HG02610 (cell line): ENCODE measurements around the gene MSRB1.
A peak's percentile ranks its signal among the peaks of the same experiment; 100 is the strongest.

Source experiments
- ATAC-seq: cut with Tn5 transposase; IDR thresholded peaks from one replicate; pipeline ENCODE4 v1.9.1; 2021; ENCODE audit warnings: mild to moderate bottlenecking, moderate library complexity; ENCODE audit not compliant: unreplicated experiment

The MSRB1 gene, protein sequence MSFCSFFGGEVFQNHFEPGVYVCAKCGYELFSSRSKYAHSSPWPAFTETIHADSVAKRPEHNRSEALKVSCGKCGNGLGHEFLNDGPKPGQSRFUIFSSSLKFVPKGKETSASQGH

DNA sequence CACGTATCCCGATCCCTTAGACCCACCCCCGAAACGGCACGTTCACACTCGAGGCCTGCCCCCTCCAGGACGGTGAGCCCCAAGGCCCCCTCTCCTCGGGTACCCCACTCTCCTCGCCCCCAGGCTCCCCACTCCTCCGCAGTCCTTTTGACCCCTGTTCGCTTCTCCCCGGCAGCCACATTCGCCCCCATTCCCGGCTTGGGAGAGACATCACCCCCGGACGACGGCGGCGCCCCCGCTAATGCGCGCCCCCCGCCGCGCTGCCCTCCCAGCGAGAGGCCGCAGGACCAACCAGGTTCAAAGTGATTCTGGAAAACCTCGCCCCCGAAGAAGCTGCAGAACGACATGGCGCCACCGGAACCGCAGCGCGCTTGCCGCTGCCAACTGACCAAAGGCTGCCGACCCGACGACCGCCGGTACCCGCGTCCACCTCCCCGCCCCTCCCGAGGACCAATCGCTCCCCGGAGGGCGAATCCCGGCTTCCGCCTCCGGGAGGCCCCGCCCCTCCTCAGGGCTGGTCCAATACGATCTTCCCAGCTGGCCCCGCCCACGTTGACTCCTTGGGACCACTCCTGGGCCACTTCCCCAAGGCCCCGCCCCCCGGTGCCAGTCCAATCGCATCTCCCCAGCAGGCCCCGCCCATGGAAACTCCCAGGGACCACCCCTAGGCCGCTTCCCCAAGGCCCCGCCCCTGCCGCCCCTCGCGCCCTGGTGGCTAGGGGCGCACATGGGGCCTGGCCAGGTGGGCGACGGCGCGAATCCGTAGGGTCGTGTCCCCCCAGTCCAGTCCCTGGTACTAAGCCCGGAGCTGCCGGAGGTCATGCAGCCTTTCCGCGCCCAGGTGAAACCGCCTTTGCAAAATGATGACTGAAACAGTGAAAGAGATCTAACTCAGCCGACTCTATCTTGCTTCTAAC lies at the start of gene MSRB1:
TSS of gene MSRB1 (minus strand) at position 390 of the 917 bp plus-strand sequence. CDS start at position 347, 43 bp downstream.
- peak; percentile 86 for ATAC-seq

DNA sequence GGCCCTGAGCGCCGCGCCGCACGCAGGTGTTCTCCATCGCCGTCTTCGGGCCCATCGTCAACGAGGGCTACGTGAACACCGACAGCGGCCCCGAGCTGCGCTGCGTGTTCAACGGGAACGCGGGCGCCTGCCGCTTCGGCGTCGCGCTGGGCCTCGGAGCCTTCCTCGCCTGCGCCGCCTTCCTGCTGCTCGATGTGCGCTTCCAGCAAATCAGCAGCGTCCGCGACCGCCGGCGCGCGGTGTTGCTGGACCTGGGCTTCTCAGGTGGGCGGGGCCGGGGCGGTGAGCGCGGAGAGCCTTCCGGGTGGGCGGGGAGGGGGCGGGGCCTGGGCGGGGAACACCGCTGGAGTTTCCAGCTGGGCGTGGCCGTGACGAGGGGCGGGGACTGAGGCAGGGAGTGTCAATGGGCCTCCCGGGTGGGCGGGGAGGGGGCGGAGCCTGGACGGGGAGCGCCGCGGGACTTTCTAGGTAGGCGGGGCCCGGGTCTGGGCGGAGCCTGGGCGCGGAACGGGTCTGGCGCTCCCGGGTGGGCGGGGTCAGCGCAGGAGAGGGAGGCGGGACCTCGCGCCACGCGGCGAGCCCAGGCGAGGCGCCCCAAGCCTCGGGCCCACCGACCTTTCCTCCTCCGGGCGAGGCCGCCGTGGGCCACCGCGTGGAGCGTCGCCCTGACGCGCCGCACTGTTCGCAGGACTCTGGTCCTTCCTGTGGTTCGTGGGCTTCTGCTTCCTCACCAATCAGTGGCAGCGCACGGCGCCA lies 49.1 kb upstream of the MSRB1 start:
- ATAC-seq, result peak; percentile 44

DNA sequence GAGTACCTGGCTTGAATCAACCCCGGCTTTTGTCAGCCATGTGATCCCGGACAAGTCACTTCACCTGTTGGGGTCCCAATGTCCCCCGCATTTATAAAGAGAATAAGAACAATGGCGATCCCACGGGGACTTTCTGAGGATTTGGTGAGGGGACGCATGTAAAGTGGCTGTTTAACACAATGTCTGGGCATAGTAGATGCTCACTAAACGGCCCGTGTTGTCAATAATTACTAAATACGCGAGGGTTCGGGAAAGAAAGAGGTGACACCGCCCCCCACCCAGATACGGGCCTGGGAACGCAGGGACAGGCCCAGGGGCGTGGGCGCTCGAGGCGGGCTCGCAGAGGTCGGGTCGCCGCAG lies 48.6 kb upstream of the MSRB1 start:
- ATAC-seq, result no peak

DNA sequence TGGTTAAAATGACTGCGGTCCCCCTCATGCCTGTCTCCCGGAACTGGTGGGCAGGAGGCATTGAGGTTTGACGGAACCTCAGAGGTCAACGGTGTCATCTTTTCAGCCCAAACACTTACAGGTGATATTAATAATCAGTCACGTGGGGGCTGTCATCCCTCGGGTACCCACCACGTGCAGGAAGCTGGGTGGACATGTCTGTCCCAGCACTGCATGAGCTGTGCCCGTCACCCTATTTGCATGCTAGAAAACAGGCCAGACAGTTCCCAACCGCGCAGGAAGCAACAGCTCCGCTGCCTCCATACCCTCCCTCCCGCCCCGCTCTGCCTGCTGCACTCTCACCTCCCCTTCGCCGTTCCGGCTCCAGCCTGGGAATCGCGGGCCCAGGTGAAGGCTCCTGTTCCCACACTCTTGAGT lies 48.1 kb upstream of the MSRB1 start:
- ATAC-seq, result no peak

DNA sequence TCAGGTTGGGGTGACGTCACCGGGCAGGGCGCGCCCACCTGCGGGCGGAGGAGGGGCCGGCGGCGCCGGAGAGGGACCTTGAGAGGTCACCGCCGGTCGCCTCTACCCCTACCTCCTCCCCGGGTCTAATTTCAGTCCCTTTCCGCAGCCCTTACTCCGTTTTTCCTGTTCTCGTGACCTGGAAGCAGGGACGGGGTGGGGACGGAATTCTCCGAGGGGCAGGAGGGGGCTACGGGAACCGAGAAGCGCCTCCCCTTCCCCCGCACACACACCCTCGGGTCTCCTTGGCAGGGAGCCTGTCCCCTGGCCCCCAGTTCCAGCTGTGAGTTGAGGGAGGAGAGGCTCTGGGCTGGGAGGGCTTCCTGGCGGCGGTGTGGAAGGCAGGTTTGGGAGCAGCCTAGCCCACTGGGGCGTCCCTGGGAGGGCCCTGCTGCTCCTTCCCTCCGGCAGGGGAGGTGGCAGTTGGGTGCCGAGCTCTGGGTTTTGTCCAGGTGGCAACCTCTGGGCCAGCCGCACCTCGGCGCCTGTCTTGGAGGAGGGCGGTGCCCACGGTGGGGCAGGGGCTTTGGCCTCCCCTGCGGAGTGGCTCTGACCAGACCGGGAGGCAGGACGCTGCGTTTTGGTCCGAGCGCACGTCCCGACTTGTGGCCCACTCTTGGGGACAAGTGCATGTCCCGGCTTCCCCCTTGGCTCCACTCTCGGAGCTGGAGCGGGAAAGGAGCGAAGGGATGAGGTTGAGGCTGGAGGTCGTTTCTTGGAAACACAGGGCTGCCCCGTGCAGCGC lies 47.5 kb upstream of the MSRB1 start:
- no peak for ATAC-seq

DNA sequence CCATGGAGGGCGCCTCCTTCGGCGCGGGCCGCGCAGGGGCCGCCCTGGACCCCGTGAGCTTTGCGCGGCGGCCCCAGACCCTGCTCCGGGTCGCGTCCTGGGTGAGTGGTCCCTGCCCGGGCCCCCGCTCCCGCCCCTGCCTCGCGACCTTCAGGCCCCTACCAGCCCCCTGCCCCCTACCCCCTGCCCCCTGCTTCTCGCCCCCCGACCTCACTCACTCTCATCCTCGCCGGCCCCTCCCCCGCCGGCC lies 47.0 kb upstream of the MSRB1 start:
- ATAC-seq, result no peak

DNA sequence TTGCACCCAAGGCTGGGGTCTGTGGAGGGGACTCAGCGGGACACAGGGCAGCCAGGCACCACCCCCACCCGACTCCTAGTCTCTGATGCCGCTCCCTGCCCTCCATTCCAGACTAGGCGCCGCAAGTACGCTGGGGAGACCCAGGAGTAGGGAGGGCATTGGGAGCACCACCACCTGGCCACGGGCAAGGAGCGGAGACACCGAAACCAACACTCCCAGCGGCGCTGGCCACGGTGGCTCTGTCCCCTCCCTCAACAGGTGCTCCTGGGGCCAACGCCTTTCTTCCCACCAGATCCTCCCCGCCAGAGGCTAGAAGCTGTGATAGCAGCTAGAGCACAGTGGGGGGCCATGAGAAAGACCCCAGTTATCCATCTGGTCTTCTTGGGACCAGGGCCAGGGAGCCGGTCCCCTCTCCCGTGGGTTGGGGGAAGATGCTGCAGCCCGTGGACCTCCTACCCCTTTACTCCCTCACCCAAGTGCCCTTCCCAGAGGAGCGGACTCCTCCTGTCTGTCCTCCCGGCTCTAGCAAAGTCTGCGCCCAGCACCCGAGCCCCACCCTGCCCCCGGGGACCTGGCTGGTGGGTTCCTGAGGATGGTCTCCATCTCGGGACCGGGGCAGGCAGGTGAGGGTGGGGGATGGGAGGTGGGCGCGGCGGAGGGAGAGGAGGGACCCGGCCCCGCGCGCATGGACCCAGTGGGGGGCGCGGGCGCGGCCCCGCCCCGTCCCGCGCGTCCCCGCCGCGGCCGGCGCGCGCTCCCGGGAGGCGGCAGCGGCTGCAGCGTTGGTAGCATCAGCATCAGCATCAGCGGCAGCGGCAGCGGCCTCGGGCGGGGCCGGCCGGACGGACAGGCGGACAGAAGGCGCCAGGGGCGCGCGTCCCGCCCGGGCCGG lies 46.5 kb upstream of the MSRB1 start, which contains the start of gene SYNGR3:
TSS of gene SYNGR3 (plus strand) at position 762 of the 892 bp plus-strand sequence. CDS start 133 bp downstream, outside the sequence.
- ATAC-seq, result no peak

DNA sequence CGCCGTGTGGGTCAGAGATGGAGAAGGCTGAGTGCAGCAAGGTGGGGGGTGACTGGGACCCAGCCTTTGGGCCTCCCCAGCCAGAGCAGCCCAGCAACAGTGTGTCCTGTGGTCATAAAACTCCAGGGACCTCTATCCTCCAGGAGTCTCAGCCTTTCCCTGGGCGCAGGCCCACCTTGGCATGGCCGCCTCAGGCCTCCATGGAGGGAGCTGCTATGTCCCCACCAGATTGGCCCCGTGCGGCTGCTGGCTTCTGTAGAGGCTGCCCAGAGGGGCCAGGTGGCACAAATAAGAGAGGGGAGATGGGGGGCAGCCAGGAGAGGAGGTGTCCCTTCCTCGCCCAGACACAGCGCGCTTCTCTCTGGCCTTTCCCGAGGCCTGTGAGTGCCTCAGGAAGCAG lies 44.2 kb upstream of the MSRB1 start:
- no peak for ATAC-seq

DNA sequence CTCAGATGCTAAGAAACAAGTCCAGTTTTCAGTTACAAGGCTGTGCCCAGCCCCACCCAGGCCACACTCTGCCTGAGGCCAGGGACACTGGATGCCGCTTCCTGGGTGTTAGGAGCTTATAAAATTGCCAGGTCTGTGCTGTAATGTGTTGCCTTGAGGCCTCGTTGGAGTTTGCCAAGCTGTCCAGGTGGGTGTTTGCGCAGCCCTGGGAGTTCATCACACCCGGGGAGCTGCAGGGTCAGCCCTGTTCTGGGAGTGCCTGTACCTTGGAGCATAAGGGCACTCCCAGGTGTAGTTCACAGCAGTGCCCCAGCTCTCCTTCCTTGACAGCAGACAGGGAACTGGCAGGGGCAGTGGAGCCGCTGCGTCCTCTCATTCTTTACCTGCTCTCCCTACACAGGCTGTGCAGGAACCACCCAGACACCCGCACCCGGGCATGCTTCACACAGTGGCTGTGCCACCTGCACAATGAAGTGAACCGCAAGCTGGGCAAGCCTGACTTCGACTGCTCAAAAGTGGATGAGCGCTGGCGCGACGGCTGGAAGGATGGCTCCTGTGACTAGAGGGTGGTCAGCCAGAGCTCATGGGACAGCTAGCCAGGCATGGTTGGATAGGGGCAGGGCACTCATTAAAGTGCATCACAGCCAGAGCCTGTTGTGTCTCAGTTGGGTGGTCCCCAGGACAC lies 42.6 kb upstream of the MSRB1 start:
- ATAC-seq, result no peak

DNA sequence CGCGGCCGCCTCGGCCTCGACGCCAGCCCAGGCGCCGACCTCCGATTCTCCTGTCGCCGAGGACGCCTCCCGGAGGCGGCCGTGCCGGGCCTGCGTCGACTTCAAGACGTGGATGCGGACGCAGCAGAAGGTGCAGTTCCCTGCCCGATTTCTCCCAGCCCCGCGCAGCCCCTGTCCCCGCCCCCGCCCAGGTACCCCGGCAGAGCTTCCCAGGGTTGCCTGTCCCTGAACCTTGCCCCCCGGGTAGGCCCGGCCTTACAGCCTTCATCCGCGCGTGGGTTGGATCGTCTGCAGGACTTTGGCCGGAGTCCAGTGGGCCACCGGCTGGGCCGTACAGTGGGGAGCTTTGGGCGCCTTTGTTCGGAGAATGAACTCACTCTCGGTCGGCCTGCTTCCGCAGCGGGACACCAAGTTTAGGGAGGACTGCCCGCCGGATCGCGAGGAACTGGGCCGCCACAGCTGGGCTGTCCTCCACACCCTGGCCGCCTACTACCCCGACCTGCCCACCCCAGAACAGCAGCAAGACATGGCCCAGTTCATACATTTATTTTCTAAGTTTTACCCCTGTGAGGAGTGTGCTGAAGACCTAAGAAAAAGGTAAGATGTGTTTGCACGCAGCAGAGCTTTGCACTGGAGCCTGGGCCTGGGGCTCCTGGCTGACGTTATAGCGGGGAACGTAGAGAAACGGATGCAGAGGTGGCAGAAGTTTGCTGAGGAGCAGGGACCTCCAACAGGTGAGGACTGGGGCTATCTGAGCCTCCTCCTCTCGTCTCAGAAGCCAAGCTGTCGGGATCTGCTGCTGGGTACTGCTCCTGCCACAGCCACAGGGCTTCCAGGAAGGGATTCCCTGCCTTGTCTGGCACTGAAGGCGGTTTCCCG lies 41.6 kb upstream of the MSRB1 start:
- ATAC-seq, result peak; percentile 15

DNA sequence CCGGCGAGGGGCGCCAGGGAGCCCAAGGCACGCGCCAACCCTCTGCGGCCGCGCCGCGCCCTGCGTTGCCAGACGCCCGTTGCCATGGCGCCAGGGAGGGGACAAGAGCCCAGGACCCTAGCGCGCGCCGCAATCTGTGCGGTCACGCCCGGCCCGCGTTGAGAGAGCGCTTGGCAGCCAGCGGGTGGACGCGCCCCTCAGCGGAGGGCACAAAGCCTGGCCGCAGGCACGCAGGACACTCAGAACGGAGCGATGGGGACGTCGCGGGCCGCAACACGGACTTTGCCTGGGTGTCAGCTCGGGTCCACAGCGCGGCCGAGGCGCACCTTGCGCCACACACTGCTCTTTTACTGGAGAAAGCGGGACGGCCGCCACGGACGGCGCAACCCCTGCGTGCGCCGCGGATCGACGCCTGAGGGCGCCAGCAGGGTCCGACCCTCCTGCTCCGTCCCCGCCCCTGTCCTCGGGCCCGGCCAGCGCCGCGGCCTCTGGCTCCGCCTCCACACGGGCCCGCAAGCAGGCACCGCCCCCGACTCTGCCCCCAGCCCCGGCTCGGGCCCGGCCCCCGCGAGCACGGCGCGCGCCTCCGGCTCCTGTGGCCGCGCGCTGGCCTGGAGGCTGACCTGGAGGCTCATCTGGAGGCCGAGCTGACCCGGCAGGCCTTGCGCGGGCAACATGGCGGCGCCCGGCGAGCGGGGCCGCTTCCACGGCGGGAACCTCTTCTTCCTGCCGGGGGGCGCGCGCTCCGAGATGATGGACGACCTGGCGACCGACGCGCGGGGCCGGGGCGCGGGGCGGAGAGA lies 40.7 kb upstream of the MSRB1 start, which contains the start of gene GFER:
TSS of gene GFER (plus strand) at position 650 of the 803 bp plus-strand sequence. CDS start at position 676, 26 bp downstream.
- peak; percentile 78 for ATAC-seq

DNA sequence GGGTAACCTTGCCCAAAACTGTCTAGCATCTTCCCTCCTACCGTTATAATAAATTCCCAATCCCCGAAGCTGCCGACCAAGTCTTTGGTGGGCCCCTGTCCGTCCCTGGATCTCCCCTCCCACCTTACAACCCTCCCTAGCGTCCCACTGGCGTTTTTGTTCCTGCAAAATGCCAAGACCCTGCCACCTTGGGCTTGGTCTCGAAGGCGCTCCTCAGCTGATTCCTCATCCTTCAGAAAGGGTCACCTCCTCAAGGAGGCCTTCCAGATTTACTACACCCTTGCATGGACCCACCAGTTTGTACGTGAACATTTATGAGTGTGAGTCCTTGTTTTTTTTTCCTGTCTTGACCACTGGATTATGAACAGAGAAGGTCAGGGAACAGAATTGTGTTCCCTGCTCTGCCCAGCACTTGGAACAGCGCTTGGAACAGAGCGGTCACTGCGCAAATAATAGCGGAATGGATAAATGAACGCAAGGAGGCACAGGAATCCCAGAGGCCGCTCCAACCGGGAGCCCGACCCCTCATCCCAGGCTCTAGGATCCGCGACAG lies 40.1 kb upstream of the MSRB1 start:
- no peak for ATAC-seq

DNA sequence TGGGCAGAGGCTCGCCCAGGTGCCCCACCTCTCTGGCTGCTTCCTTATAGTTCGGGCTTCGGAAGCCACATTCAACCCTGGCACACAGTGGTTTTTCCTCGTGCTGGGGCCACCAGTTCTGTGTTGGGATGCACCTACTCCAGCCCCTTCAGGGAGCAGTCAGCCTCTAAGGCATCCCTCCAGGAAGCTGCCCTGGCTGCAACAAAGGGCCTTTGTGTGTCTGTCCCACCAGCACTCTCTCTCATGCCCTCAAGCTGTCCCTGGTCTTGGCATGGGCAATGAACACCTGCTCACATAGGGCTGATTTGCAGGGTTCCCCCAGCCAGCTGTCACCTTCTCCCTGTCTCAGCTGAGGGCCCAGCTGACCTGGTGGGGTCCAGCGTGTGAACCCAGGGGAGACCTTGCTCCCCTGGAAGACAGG lies 39.0 kb upstream of the MSRB1 start:
- no peak for ATAC-seq

DNA sequence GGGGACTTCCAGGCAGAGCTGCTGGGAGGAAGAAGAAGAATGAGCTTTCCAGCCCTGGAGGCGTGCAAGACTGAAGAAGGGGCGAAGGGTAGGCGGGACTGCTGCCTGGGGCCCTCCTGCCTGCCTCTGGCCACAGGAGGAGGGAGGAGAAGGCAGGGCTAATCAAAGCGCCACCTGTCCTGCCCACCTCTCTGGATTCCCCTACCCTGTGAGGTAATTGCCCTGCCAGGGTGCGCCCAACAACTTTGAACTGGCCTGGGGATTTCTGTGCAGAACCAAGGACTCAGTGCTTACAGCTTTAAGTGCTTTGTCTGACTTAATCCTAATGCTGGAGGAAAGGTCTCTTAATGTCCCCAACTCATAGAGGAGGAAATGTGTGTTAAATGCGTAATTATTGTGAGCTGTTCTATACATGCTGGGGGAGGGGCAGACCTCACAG lies 38.4 kb upstream of the MSRB1 start, which contains the start of gene NOXO1:
TSS of gene NOXO1 (minus strand) at position 72 of the 439 bp plus-strand sequence. CDS start 290 bp downstream, outside the sequence.
- ATAC-seq, result no peak

DNA sequence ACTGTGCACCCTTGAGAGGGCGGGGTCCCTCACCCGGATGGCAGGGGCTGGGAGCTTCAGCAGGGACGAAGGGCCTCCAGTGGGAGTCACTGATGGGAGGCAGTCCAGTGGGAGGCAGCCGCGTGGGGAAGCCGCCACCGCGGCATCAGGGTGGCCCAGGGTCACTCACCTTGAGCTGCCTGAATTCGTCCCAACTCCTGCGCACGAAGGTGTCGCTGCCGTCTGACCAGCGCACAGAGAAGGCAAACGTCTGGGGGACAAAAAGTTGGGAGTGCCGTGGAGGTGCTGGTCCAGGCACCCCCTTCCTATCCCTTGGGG lies 37.7 kb upstream of the MSRB1 start:
- no peak for ATAC-seq

DNA sequence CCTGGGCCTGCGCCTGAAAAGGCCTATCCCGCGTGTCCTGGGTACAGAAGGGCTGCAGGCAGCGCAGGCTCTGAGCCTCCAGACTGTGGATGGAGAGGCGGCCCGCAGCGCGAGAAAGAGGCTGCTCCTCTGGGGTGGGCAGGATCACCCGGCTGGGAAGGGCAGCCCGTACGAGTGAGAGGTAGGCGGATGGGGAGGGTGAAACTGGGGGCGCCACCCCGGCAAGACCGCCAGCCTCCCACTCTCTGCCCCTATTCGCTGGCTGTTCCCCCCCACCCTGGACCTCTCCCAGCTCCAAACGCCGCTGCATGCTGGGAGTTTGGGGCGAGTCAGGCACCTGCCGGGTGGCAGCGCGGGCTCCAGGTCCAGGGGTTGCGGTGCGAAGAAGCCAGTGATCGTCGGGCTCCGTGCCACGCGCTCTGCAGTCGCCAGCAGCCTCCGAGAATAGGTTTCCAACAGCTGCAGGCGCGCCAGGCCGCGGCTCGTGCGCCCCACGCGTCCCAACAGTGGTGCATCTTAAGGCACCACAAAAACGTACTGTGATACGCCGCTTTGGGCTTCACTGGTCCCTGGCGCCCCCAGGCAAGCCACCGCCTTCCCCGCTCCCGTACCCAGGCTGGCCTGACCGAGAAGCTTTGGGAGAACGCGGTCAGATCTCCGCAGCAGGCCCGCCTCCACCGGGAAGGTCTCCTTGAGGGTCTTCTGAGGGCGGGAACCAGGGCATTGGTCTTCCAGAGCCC lies 37.2 kb upstream of the MSRB1 start:
- ATAC-seq, result no peak
